Esophagus mucosa (tissue), 1 donor: ENCODE results near the gene SERBP1. TPM values are rescaled to one million over a fixed set of nuclear protein-coding genes. Genes with fewer than 3 reads are reported as not detected.

Source experiments
- ATAC-seq: fragments of 200-7000 bp; cut with Tn5 transposase; one replicate; pipeline ENCODE4 v1.9.1; 2020
- total RNA-seq: library from RNA; stranded (reverse); gene quantifications from one replicate; pipeline ENCODE4 v1.2.4, GENCODE V29; 2023
- donor health status: DM: yes; HTN: yes; CAD: no.

The SERBP1 gene
- total RNA-seq, 1 donor from 2014 or later: 225 TPM

GRCh38 chr1:67359592-67359991, 70.6 kb downstream of the SERBP1 start:
- no peak for ATAC-seq

Other genes starting within 250 kb of the SERBP1 start
- 1.3 TPM for gene IL12RB2, start 122.5 kb downstream of the SERBP1 start, total RNA-seq